ENCODE measurements around the gene ASB13.

The ASB13 gene

DNA sequence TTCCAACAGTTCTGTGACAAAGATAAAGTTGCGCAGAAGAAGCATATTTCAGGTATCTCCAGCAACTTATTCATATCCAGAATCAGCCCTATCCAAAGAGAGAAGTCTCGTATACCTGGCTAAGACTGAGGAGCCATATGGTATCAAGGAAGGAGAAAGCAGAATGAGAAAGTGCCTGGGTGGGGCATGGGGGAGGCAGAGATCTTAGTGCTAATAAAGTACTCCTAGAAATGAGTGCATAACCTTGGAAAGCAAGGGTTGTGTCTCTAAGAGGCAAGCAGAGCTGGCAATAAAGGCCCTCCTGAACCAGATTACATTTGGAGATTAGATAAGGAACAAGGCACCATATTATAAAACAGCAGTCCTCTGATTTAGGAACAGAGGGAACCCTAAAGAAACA, 30.9 kb upstream of the ASB13 start:
- TF ChIP-seq, protein P1, sequence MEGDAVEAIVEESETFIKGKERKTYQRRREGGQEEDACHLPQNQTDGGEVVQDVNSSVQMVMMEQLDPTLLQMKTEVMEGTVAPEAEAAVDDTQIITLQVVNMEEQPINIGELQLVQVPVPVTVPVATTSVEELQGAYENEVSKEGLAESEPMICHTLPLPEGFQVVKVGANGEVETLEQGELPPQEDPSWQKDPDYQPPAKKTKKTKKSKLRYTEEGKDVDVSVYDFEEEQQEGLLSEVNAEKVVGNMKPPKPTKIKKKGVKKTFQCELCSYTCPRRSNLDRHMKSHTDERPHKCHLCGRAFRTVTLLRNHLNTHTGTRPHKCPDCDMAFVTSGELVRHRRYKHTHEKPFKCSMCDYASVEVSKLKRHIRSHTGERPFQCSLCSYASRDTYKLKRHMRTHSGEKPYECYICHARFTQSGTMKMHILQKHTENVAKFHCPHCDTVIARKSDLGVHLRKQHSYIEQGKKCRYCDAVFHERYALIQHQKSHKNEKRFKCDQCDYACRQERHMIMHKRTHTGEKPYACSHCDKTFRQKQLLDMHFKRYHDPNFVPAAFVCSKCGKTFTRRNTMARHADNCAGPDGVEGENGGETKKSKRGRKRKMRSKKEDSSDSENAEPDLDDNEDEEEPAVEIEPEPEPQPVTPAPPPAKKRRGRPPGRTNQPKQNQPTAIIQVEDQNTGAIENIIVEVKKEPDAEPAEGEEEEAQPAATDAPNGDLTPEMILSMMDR (IDR thresholded peaks at IDR 0.05; ENCODE audit: low read depth, low read length): no peak
- DNase-seq (ENCODE audit: low read depth in 2 of 2): no peak
- no peak overlapping the region for H3K4me3 ChIP-seq (replicated peaks in 1 of 2; ENCODE audit: low read depth in 2 of 2, low read length in 2 of 2)

DNA sequence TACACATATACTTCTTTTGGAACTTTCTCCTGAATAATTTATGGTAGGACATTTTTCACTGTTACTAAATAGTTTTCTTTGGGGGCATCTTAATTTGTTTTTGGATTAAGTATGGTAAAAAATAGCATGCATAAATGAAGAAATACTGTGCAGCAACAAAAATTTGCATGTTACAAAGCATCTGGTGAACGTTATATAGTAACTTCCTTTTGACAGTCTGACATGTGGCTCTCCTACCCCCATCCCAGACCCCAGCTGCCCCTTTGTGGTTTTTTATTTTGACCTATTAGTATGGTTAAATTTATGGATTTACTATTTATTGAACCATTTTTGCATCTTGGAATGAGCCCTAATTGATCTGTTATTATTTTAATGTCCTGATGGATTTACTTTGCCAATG, 28.2 kb upstream of the ASB13 start:
- DNase-seq (ENCODE audit: low read depth in 2 of 2): no peak
- H3K4me3 ChIP-seq (replicated peaks in 1 of 2; ENCODE audit: low read depth in 2 of 2, low read length in 2 of 2): no peak overlapping the region
- TF ChIP-seq, protein P1 (IDR thresholded peaks at IDR 0.05; ENCODE audit: low read depth, low read length): no peak

GRCh38 chr10:5692461-5693358, 26.3 kb upstream of the ASB13 start:
- H3K4me3 ChIP-seq (replicated peaks in 1 of 2; ENCODE audit: low read depth in 2 of 2, low read length in 2 of 2): peak overlapping the region; percentile 54 to 58
- peak; percentile 41 to 42 for DNase-seq (ENCODE audit: low read depth in 2 of 2)
- TF ChIP-seq, protein P1 (IDR thresholded peaks at IDR 0.05; ENCODE audit: low read depth, low read length): no peak

DNA sequence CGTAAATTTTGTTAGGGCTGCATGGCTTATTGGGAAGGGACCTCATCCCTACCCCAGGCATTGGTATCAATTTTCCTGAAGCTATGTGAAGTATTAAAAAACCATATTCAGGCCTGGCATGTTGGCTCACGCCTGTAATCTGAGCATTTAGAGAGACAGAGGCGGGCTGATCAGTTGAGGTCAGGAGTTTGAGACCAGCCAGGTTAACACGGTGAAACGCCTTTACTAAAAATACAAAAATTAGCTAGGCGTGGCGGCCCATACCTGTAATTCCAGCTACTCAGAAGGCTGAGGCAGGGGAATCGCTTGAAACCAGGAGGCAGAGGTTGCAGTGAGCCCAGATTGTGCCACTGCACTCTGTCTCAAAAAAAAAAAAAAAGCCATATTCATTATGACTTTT, 25.4 kb upstream of the ASB13 start:
- TF ChIP-seq, protein P1 (IDR thresholded peaks at IDR 0.05; ENCODE audit: low read depth, low read length): no peak
- no peak overlapping the region for H3K4me3 ChIP-seq (replicated peaks in 1 of 2; ENCODE audit: low read depth in 2 of 2, low read length in 2 of 2)
- DNase-seq (ENCODE audit: low read depth in 2 of 2): no peak

DNA sequence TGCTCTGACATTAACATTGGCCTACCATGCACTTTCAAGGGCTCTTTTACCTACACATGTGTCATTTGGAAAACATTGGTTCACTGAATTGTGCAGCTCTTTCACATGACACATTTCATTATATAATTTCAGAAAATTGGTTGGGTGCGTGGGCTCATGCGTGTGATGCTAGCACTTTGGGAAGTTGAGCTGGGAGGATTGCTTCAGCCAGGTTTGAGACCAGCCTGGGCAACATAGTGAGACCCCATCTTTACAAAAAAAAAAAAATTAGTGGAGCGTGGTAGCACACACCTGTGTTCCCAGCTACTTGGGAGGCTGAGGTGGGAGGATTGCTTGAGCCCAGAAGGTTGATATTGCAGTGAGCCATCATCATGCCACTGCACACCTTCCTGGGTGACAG, 22.2 kb upstream of the ASB13 start:
- no peak for DNase-seq (ENCODE audit: low read depth in 2 of 2)
- H3K4me3 ChIP-seq (replicated peaks in 1 of 2; ENCODE audit: low read depth in 2 of 2, low read length in 2 of 2): no peak overlapping the region
- TF ChIP-seq, protein P1 (IDR thresholded peaks at IDR 0.05; ENCODE audit: low read depth, low read length): no peak

DNA sequence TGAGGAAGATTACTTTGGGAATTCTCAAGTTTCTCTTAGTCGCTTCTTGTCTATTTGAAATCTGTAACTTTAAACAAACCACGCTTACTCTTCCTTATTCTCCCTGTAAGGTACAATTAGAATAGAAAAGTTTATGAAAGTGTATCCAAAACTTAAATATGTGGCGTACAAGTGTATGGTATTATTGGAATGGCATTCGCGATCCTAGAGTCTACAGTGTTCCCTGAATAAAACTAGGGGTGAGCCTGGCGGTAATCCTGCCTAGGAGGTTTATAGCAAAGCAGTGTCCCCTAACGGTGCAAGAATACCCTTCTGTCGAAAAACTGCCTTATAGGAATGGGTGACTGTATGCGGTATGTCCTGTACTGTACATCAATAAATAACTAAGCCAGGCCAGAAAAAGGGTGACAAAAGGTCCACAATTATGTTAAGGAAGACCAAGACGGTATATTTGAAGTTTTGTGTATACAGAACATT, 19.4 kb upstream of the ASB13 start:
- peak; percentile 18 to 29 for DNase-seq (ENCODE audit: low read depth in 2 of 2)
- TF ChIP-seq, protein P1 (IDR thresholded peaks at IDR 0.05; ENCODE audit: low read depth, low read length): no peak
- H3K4me3 ChIP-seq (replicated peaks in 1 of 2; ENCODE audit: low read depth in 2 of 2, low read length in 2 of 2): peak overlapping the region; percentile 74 to 95
